Measurements from ENCODE around the gene MIOX. TPM values are rescaled to one million over a fixed set of nuclear protein-coding genes. Genes with fewer than 3 reads are reported as not detected.

MIOX gene
- not detected for total RNA-seq

DNA sequence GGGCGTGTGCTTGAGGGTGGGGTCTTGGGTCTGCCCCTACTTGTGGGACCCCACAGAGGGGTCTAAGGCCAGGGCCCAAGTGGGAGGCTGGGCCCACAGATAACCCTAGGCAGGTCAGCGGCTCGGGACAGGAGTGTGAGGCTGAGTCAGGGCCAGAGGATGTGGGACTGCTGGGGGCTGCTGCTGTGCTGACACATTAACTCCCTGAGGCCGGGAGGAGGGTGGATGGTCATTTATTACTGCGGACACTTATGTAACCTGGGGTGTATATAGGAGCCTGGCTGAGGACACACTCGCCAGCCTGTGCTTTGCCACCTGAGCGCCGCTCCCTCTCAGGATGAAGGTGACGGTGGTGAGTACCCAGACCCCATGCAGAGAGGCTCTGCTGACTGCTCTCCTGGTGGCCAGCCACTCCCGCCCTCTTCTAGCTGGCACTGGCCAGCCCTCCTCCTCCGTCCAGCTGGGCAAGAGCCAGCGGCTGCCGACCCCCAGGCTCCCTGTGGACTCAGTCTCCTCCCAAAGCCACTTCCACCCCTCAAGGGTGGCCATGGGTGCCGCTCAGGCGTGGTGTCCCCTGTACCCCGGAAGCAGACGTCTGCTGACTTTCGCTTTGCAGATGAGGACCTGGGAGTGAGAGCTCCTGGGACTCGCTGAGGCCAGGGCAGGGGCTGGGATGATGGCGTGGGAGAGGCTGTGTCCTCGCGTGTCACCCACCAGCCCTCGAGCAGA lies at the start of gene MIOX:
MIOX (plus strand) TSS at position 299 of the 729 bp plus-strand sequence; CDS start at position 338, 39 bp downstream.
- no peak for DNase-seq

GRCh38 chr22:50437511-50438304 lies 49.0 kb upstream of the MIOX start:
- no peak for DNase-seq

- no peak for DNase-seq
These were observed 48.1 kb upstream of the MIOX start for GRCh38 chr22:50438305-50439275.

GRCh38 chr22:50439314-50439870 lies 47.3 kb upstream of the MIOX start:
- no peak for DNase-seq

DNA sequence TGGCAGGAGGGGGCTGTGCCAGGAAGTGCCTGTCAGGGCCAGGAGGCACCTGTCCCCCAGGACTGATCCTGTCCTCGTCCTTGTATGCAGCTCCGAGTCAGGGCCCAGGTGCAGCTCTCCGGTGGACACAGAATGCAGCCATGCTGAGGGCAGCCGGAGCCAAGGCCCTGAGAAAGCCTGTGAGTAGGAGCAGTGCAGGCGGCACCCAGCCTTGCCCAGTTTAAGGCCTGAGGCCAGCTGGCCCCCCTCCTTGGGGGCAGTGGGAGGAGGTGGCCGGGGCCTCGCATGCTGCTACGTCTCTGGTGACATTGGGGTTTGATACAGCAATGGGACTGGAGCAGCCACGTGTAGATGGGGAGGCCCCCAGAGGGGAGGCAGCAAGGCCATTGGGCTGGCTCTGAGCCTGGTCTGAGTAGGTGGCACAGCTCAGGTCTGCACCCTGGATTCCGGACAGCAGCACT lies 46.8 kb upstream of the MIOX start:
- no peak for DNase-seq

GRCh38 chr22:50440544-50441249 lies 46.0 kb upstream of the MIOX start:
- no peak for DNase-seq

- no peak for DNase-seq
These were observed 45.1 kb upstream of the MIOX start for GRCh38 chr22:50441428-50441993.

DNA sequence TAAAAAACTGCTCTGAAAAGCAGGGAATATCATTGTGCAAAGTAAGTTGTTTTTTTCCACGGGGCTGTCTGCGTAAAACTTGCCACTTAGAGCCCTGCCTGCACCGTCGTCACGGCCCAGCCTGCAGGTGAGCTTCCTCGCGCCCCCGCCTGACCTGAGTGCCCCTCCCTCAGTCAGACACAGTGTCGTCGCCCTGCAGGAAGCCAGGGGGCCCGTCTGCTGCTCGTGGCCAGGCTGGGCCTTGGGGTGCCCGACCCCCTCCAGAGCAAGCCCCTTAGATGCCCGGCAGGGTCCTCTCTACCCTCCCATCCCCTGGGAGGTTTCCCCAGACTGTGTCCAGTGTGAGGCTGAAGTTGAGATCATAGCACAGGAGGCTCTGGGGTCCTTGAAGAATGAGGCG lies 43.5 kb upstream of the MIOX start:
- DNase-seq = no peak

DNA sequence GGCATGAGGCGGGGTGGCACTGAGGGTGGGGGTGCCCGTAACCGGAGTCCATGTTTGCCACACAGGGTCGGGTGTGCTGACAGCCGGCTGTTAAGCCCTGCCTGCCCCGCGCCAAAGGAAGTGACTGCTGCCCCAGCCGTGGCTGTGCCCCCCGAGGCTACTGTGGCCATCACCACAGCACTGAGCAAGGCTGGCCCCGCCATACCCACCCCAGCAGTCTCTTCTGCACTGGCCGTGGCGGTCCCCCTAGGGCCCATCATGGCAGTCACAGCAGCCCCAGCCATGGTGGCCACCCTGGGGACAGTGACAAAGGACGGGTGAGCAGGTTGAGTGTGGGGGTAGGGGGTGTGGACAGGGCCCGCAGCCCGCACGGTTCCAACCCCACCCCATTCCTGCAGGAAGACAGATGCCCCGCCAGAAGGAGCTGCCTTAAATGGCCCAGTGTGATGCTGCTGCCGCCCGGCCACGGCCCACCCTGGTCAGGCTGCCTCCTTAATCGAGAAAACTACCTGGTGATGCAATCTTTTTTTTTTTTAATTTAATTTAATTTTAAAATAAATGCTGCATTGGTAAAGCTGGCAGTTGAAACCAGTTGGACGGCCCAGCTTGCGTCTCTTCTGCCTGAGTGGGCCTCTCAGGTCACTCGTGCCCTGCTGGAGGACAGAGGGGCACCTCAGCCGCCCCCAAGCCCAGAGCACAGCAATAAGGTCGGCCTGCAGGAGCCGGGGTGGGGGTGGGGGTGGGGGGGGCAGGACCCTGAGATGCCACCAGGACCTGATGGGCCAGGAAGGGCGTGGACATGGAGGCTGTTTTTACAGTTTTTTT lies 42.6 kb upstream of the MIOX start:
- no peak for DNase-seq

- DNase-seq = no peak
These were observed 42.0 kb upstream of the MIOX start for GRCh38 chr22:50444663-50445062.

DNA sequence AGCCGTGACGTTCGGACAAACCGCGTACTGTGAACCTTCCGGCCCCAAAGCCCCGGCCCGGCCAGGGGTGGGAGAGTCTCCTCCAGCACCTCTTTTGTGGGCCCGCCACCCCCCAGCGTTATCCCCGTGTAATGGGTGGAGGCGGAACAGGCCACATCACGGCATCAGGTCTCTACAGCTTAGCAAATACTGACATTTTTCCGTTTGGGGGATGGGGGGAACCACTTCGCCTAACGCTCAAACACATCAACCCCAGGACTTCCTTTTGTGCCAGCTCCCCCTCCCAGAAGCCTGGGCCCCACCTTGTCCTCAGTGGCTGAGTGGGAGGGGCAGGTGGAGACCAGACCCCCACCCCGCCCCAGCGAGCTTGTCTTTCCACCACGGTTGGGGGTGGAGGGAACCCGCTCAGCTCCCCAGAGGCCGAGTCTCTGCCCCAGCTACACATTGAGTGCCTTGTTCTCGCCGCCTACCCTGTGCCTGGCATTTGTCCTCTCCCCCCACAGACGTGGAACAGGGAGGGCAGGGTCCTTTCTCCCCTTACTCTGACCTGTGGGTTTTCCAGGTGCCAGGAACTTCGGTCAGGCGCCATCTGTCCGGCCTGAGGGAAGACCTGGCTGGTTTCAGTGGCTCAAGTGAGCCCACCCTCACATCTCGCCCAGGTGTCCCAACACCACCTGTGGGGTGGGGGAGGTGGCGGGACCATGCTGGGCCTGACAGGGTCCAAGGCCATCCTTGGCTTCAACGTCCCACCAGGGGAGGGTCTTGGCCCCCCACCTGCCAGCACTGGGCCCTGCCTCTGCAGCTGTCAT lies 41.4 kb upstream of the MIOX start:
- DNase-seq = no peak

DNA sequence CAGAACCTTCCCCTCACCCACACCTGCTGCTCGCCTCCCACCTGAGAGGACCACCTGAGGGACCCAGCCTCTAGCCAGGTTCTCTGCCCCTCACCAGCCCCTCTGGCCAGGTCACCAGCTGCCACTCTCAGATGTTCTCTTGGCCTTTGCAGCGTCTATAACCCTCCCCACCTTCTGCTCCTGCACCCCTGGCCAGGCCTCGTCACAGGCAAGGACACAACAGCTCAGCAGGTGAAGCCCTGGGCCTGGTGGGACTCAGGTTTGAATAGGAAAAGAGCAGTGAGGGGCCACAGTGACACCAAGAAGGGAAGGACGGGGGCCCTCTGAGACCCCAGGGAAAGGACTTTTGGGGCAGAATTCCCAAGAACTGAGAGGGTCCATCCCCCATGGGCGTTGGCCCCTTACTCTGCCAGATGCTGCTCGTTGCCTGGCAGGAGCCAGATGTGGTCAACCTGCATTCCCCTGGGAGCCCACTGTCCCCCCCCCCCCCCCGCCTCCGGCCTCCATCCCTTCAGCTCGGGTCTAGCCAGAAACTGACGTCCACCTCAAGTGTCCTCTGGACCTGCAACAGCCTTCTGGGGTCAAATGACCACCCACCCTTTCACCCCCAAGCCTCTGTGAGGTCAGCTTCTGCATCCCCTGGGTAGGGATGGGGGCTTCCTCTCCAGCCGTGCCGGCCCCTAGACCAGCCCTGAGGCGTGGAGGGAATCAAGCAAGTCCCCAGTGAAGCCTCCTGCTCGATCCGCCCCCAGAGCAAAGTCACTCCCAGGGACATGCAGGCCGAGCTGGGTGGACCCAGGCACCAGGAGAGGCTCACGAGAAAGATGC lies 40.6 kb upstream of the MIOX start:
- no peak for DNase-seq

GRCh38 chr22:50446708-50447575 lies 39.7 kb upstream of the MIOX start:
- DNase-seq = no peak

GRCh38 chr22:50447576-50448551 lies 38.8 kb upstream of the MIOX start:
- DNase-seq = no peak

DNA sequence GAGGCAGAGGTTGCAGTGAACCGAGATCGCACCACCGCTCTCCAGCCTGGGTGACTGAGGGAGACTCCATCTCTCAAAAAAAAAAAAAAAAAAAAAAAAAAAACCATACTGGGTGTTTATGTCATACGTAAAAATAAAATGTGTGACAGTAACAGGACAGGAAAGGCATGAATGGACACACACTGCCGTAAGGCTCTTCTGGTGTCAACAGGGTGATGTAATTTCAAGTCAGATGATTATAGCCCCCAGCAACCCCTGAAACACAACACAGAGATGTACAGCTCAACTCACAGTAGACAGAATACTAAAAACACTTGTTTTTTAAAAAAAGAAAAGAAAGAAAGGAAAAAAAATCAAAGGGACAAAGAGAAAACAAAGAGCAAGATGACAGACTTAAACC lies 34.0 kb upstream of the MIOX start:
- DNase-seq = no peak

DNA sequence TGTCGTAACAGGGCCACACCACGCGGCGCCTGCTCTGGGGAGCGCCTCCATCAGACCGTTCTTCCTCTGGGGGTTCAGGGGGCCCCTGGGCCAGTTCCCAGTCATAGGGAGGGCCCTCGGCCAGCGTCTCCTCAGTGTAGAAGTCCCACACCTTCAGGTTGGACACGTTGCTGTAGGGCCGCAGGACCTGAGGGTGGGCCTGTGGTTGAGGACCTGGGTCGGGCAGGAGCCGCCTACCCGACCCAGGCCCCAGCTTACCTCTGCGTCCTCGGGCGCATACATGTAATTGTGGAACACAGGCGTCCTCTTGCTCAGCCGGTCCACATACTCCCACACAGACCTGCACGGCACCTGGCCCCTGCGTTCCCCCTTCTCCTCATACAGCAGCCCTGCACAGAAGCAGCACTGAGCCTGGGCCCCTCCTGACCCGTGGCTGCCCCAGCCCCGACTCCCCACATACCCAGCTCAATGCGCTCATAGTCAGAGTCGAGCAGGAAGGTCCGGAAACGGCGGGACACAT lies 32.0 kb upstream of the MIOX start:
- DNase-seq = no peak
